ENCODE measurements around the gene GALP.
A peak's percentile ranks its signal among the peaks of the same experiment; 100 is the strongest.

Gene GALP

GRCh38 chr19:56136362-56136761, 39.4 kb upstream of the GALP start:
- no peak for DNase-seq (ENCODE audit: low read depth, low spot score)
- no peak for TF ChIP-seq CTCF (IDR thresholded peaks at IDR 0.05; ENCODE audit: low read depth, low read length)
- in situ Hi-C loops (cut with HindIII; ENCODE audit: low sequenced_read_pairs) = no loop called here
- H3K4me3 ChIP-seq (ENCODE audit: low read depth, low read length) = no peak overlapping the region

- no peak for TF ChIP-seq CTCF (IDR thresholded peaks at IDR 0.05; ENCODE audit: low read depth, low read length)
- no peak for DNase-seq (ENCODE audit: low read depth, low spot score)
- in situ Hi-C loops (cut with HindIII; ENCODE audit: low sequenced_read_pairs) = no loop called here
- H3K4me3 ChIP-seq (ENCODE audit: low read depth, low read length) = no peak overlapping the region
Observed at GRCh38 chr19:56137405-56137804, 38.4 kb upstream of the GALP start.

GRCh38 chr19:56138069-56138468, 37.7 kb upstream of the GALP start:
- in situ Hi-C loops (cut with HindIII; ENCODE audit: low sequenced_read_pairs) = no loop called here
- DNase-seq (ENCODE audit: low read depth, low spot score) = no peak
- TF ChIP-seq CTCF (IDR thresholded peaks at IDR 0.05; ENCODE audit: low read depth, low read length) = no peak
- H3K4me3 ChIP-seq (ENCODE audit: low read depth, low read length) = no peak overlapping the region

GRCh38 chr19:56139847-56140582, 35.8 kb upstream of the GALP start:
- peak overlapping the region; percentile 74 for H3K4me3 ChIP-seq (ENCODE audit: low read depth, low read length)
- TF ChIP-seq CTCF (IDR thresholded peaks at IDR 0.05; ENCODE audit: low read depth, low read length) = no peak
- DNase-seq (ENCODE audit: low read depth, low spot score) = no peak
- in situ Hi-C loops (cut with HindIII; ENCODE audit: low sequenced_read_pairs) = no loop called here

GRCh38 chr19:56140583-56141416, 35.0 kb upstream of the GALP start, which contains the start of gene ZNF444:
TSS of gene ZNF444 (plus strand) at chr19:56141287. CDS start at chr19:56146912, 5,625 bp downstream.
- in situ Hi-C loops (cut with HindIII; ENCODE audit: low sequenced_read_pairs) = no loop called here
- peak within 1 kb of the TSS; percentile 74 for H3K4me3 ChIP-seq (ENCODE audit: low read depth, low read length)
- peak; percentile 100 for DNase-seq (ENCODE audit: low read depth, low spot score)
- TF ChIP-seq CTCF (IDR thresholded peaks at IDR 0.05; ENCODE audit: low read depth, low read length) = no peak

GRCh38 chr19:56141417-56141993, 34.3 kb upstream of the GALP start:
- no peak for DNase-seq (ENCODE audit: low read depth, low spot score)
- H3K4me3 ChIP-seq (ENCODE audit: low read depth, low read length) = peak overlapping the region; percentile 74
- TF ChIP-seq CTCF (IDR thresholded peaks at IDR 0.05; ENCODE audit: low read depth, low read length) = no peak
- in situ Hi-C loops (cut with HindIII; ENCODE audit: low sequenced_read_pairs) = no loop called here
